H1 (cell line): Measurements from ENCODE around the gene SH3TC2. TPM values are rescaled to one million over a fixed set of nuclear protein-coding genes. Genes with fewer than 3 reads are reported as not detected.

ENCODE experiments used
- CTCF ChIA-PET: fragments of 300-600 bp; sonication (Branson Sonifier 250); formaldehyde crosslinking; loops from one replicate; lab custom pipeline; 2021; ENCODE audit not compliant: partially characterized antibody; lab: Charles Lee
- POLR2A ChIA-PET: fragments of 300-600 bp; sonication (Branson Sonifier 250); formaldehyde crosslinking; loops from one replicate; lab custom pipeline; 2021; ENCODE audit warnings: inconsistent platforms; ENCODE audit not compliant: partially characterized antibody; lab: Charles Lee
- DNase-seq, 2 experiments: peaks; one replicate each; pipeline versions ENCODE4 v3.0.0 to v3.0.0-alpha.2; 2010 to 2022; ENCODE audit warnings: low spot score in 2 of 2, low read depth in 1 of 2, mixed read lengths in 1 of 2
- FAIRE-seq: peaks from 2 replicates; lab custom pipeline; 2011; peaks lifted over from hg19 to GRCh38; lab: Jason Lieb, UNC
- H2AFZ ChIP-seq: 2 replicates; pipeline ENCODE4 v1.8.1; 2012; ENCODE audit warnings: low read length, inconsistent platforms
- H2AK5ac ChIP-seq: 2 replicates; pipeline ENCODE4 v1.6.1; 2013; ENCODE audit warnings: low read depth, low read length
- H2BK120ac ChIP-seq: replicated peaks from 2 replicates; pipeline ENCODE3; 2013; ENCODE audit warnings: low read depth, low read length, inconsistent platforms
- H2BK12ac ChIP-seq: 2 replicates; pipeline ENCODE4 v1.6.1; 2013; ENCODE audit warnings: low read depth, low read length
- H2BK15ac ChIP-seq: 2 replicates; pipeline ENCODE4 v1.6.1; 2013; ENCODE audit warnings: low read length
- H2BK20ac ChIP-seq: 2 replicates; pipeline ENCODE4 v1.6.1; 2013; ENCODE audit warnings: low read length
- H2BK5ac ChIP-seq: 2 replicates; pipeline ENCODE4 v1.6.1; 2013; ENCODE audit warnings: low read depth, low read length
- H3K14ac ChIP-seq: 2 replicates; pipeline ENCODE4 v1.6.1; 2013; ENCODE audit warnings: inconsistent platforms; ENCODE audit not compliant: insufficient read length
- H3K18ac ChIP-seq: 2 replicates; pipeline ENCODE4 v1.6.1; 2013; ENCODE audit warnings: low read length; ENCODE audit errors: extremely low read depth
- H3K23ac ChIP-seq: 2 replicates; pipeline ENCODE4 v1.6.1; 2013; ENCODE audit warnings: inconsistent platforms; ENCODE audit not compliant: insufficient read length
- H3K23me2 ChIP-seq: 2 replicates; pipeline ENCODE4 v1.6.1; 2013; ENCODE audit warnings: low read depth, low read length
- H3K27ac ChIP-seq: 2 replicates; pipeline ENCODE4 v1.6.1; 2011; ENCODE audit warnings: low read depth, low read length, inconsistent platforms
- H3K27me3 ChIP-seq, 4 experiments: replicated peaks in 1 of 4; 1 replicate in 1 of 4; 2 replicates in 3 of 4; pipeline versions ENCODE4 v1.6.1 to v1.8.1; 2011 to 2013; ENCODE audit warnings: low read length in 3 of 4, mild to moderate bottlenecking in 3 of 4, inconsistent platforms in 2 of 4, mixed read lengths in 2 of 4, moderate library complexity in 1 of 4; ENCODE audit not compliant: control insufficient read depth in 3 of 4, insufficient read depth in 3 of 4; ENCODE audit errors: extremely low read depth in 1 of 4
- H3K36me3 ChIP-seq, 4 experiments: 2 replicates each; pipeline versions ENCODE4 v1.6.1 to v1.8.1; 2011 to 2013; ENCODE audit warnings: mild to moderate bottlenecking in 4 of 4, low read length in 3 of 4, moderate library complexity in 2 of 4, control low read depth in 1 of 4, inconsistent platforms in 1 of 4; ENCODE audit not compliant: insufficient read depth in 4 of 4, control insufficient read depth in 2 of 4
- H3K4ac ChIP-seq: replicated peaks from 2 replicates; pipeline ENCODE3; 2013; ENCODE audit warnings: low read length, low read depth, mixed read lengths, inconsistent platforms; ENCODE audit not compliant: insufficient read length
- H3K4me1 ChIP-seq, 4 experiments: replicated peaks in 1 of 4; 1 replicate in 1 of 4; 2 replicates in 3 of 4; pipeline versions ENCODE4 v1.6.1 to v1.8.1; 2011 to 2013; ENCODE audit warnings: low read length in 3 of 4, inconsistent platforms in 2 of 4, mixed read lengths in 1 of 4; ENCODE audit not compliant: insufficient read depth in 4 of 4, control insufficient read depth in 3 of 4
- H3K4me2 ChIP-seq, 2 experiments: 2 replicates each; pipeline versions ENCODE4 v1.6.1 to v1.8.1; 2011 to 2013; ENCODE audit warnings: low read depth in 2 of 2, low read length in 2 of 2, control low read depth in 1 of 2, inconsistent platforms in 1 of 2, mild to moderate bottlenecking in 1 of 2; ENCODE audit not compliant: insufficient read depth in 1 of 2
- H3K4me3 ChIP-seq, 4 experiments: fragments of 200-600, 300-600 bp in 1 of 4; sonication (generic), shearing (Covaris generic), sonication (Bioruptor Twin) in 1 of 4; 2 replicates each; pipeline versions ENCODE4 v1.5.1 to v1.8.1; 2011 to 2016; ENCODE audit warnings: low read length in 4 of 4, low read depth in 3 of 4, control low read depth in 2 of 4, inconsistent platforms in 2 of 4, mild to moderate bottlenecking in 2 of 4, mixed read lengths in 1 of 4, moderate library complexity in 1 of 4; ENCODE audit not compliant: insufficient read depth in 2 of 4; ENCODE audit errors: extremely low read depth in 1 of 4
- H3K56ac ChIP-seq: replicated peaks from 2 replicates; pipeline ENCODE3; 2013; ENCODE audit warnings: low read depth, mild to moderate bottlenecking, mixed read lengths, low read length, inconsistent platforms; ENCODE audit not compliant: insufficient read length
- H3K79me1 ChIP-seq: 2 replicates; pipeline ENCODE4 v1.6.1; 2013; ENCODE audit warnings: low read depth, low read length, control low read depth
- H3K79me2 ChIP-seq, 2 experiments: 2 replicates each; pipeline versions ENCODE4 v1.6.1 to v1.8.1; 2012 to 2013; ENCODE audit warnings: low read length in 2 of 2, mild to moderate bottlenecking in 2 of 2, inconsistent platforms in 1 of 2; ENCODE audit not compliant: insufficient read depth in 2 of 2, control insufficient read depth in 1 of 2
- H3K9ac ChIP-seq, 4 experiments: replicated peaks in 1 of 4; 1 replicate in 1 of 4; 2 replicates in 3 of 4; pipeline versions ENCODE4 v1.6.1 to v1.8.1; 2011 to 2013; ENCODE audit warnings: low read depth in 3 of 4, low read length in 3 of 4, control low read depth in 2 of 4, mild to moderate bottlenecking in 2 of 4, moderate library complexity in 2 of 4, inconsistent platforms in 1 of 4; ENCODE audit errors: extremely low read depth in 1 of 4
- H3K9me3 ChIP-seq, 2 experiments: 2 replicates each; pipeline versions ENCODE4 v1.6.1 to v1.8.1; 2012 to 2013; ENCODE audit warnings: mild to moderate bottlenecking in 2 of 2, moderate library complexity in 2 of 2, control low read depth in 1 of 2, inconsistent platforms in 1 of 2, low read depth in 1 of 2, low read length in 1 of 2, mixed read lengths in 1 of 2; ENCODE audit not compliant: insufficient read depth in 2 of 2
- H4K20me1 ChIP-seq, 2 experiments: replicated peaks in 1 of 2; 2 replicates each; pipeline versions ENCODE3 to v1.8.1; 2011 to 2013; ENCODE audit warnings: inconsistent platforms in 2 of 2, low read length in 2 of 2, mild to moderate bottlenecking in 1 of 2; ENCODE audit not compliant: insufficient read depth in 2 of 2, control insufficient read depth in 1 of 2
- H4K5ac ChIP-seq: 2 replicates; pipeline ENCODE4 v1.6.1; 2013; ENCODE audit warnings: low read length, low read depth, mixed read lengths, inconsistent platforms; ENCODE audit not compliant: insufficient read length
- H4K8ac ChIP-seq: 2 replicates; pipeline ENCODE4 v1.8.0; 2013; ENCODE audit warnings: mild to moderate bottlenecking, moderate library complexity, low read length, inconsistent platforms; ENCODE audit not compliant: insufficient read depth; ENCODE audit errors: extremely low read depth
- H4K91ac ChIP-seq: replicated peaks from 2 replicates; pipeline ENCODE3; 2013; ENCODE audit warnings: low read length, mixed read lengths, inconsistent platforms; ENCODE audit not compliant: insufficient read length
- ASH2L ChIP-seq: fragments of 200-600, 300-600 bp; sonication (generic); IDR thresholded peaks from one replicate; pipeline ENCODE4 v1.7.1; 2017; ENCODE audit warnings: low read length
- BACH1 ChIP-seq: IDR thresholded peaks from 2 replicates; pipeline ENCODE4 v1.6.1; 2012; ENCODE audit warnings: low read length, improper control_type of control experiment
- CBX8 ChIP-seq: fragments of 300-800, 300-1000 bp; sonication (generic); IDR thresholded peaks from 2 replicates; pipeline ENCODE4 v1.7.1; 2016; ENCODE audit warnings: low read depth, low read length, borderline replicate concordance
- CHD1 ChIP-seq: IDR thresholded peaks from 2 replicates; pipeline ENCODE4 v1.6.1; 2012; ENCODE audit warnings: low read depth, low read length, improper control_type of control experiment
- CTCF ChIP-seq, 3 experiments: IDR thresholded peaks; 1 replicate in 2 of 3; 2 replicates in 1 of 3; pipeline versions ENCODE4 v1.5.1 to v1.6.1; 2011; ENCODE audit warnings: low read length in 3 of 3, mild to moderate bottlenecking in 3 of 3, inconsistent platforms in 2 of 3, low read depth in 1 of 3, moderate library complexity in 1 of 3; ENCODE audit not compliant: insufficient read depth in 1 of 3; ENCODE audit errors: control extremely low read depth in 1 of 3
- E2F6 ChIP-seq: IDR thresholded peaks from 2 replicates; pipeline ENCODE4 v1.6.1; 2012; ENCODE audit warnings: inconsistent platforms
- JUN ChIP-seq: IDR thresholded peaks from 2 replicates; pipeline ENCODE4 v1.6.1; 2011; ENCODE audit warnings: low read depth, mild to moderate bottlenecking, improper control_type of control experiment, low read length
- NRF1 ChIP-seq: IDR thresholded peaks from 2 replicates; pipeline ENCODE4 v1.6.1; 2011; ENCODE audit warnings: mild to moderate bottlenecking, low read depth, low read length, improper control_type of control experiment
- POLR2AphosphoS5 ChIP-seq: IDR thresholded peaks from 2 replicates; pipeline ENCODE4 v1.6.1; 2011; ENCODE audit warnings: low read depth, low read length
- SIN3A ChIP-seq, 2 experiments: IDR thresholded peaks in 1 of 2; conservative IDR thresholded peaks in 1 of 2; 2 replicates each; pipeline ENCODE4 v1.6.1; 2011 to 2012; ENCODE audit warnings: low read length in 2 of 2, improper control_type of control experiment in 1 of 2, low read depth in 1 of 2, mild to moderate bottlenecking in 1 of 2
- SP1 ChIP-seq: IDR thresholded peaks from 2 replicates; pipeline ENCODE4 v1.6.1; 2011; ENCODE audit warnings: low read depth, low read length
- SP2 ChIP-seq: IDR thresholded peaks from 2 replicates; pipeline ENCODE4 v1.6.1; 2012; ENCODE audit warnings: mild to moderate bottlenecking, low read length, inconsistent platforms
- SP4 ChIP-seq: IDR thresholded peaks from 2 replicates; pipeline ENCODE4 v1.6.1; 2012; ENCODE audit warnings: low read length, inconsistent platforms
- YY1 ChIP-seq: IDR thresholded peaks from 2 replicates; pipeline ENCODE4 v1.6.1; 2011; ENCODE audit warnings: low read depth, mild to moderate bottlenecking, low read length
- polyA plus RNA-seq, 7 experiments: library from polyadenylated mRNA; depleted of rRNA in 3 of 7; stranded (reverse) in 5 of 7; unstranded in 2 of 7; fragments of >200 nt in 5 of 7; fragments of 200-250 nt in 2 of 7; gene quantifications; 1 replicate in 5 of 7; 2 replicates in 1 of 7; 4 replicates in 1 of 7; pipeline versions ENCODE4 v1.2.1 to v1.2.3, GENCODE V29; 2011 to 2013; ENCODE audit warnings: missing spikeins in 2 of 7, mixed read lengths in 2 of 7
- total RNA-seq: library from RNA; stranded (reverse); fragmentation: NEBNext Ultra II Directional; extraction: Animal tissue kit (Norgen Biotek cat#: 25700); gene quantifications from 2 replicates; pipeline ENCODE4 v1.2.1, GENCODE V29; 2021

SH3TC2 gene
- total and polyA plus RNA-seq, 2 of the 8 experiments (the other 6 are each of a cell fraction or from before 2014, with no cell fraction given): 0.11 to 0.80 TPM

GRCh38 chr5:149099920-149100319 is 37.1 kb upstream of the SH3TC2 start:
- ChIA-PET POLR2A (no interaction called here), CTCF (interaction anchor here (0.7 to 1.3 kb wide), 4 partner anchors 15 to 165 kb away, joined by 3 to 6 read pairs (median 4); no protein-coding TSS in a partner anchor)
- no peak overlapping the region for H2BK15ac ChIP-seq
- TF ChIP-seq SP4 (no peak), SIN3A (conservative IDR thresholded peaks at IDR 0.05 in 1 of 2, IDR thresholded peaks at IDR 0.05 in 1 of 2; ENCODE audit: low read depth in 1 of 2, low read length in 2 of 2) (no peak), JUN (no peak), CHD1 (no peak), ASH2L (no peak), BACH1 (no peak), SP2 (no peak), POLR2AphosphoS5 (no peak), SP1 (no peak), CBX8 (no peak), NRF1 (no peak), YY1 (no peak), E2F6 (no peak), CTCF (IDR thresholded peaks at IDR 0.05; ENCODE audit: control extremely low read depth in 1 of 3, insufficient read depth in 1 of 3, low read depth in 1 of 3, low read length in 3 of 3) (no peak)

More at GRCh38 chr5:149099920-149100319, 37.1 kb upstream of the SH3TC2 start:
- H4K91ac ChIP-seq: no peak overlapping the region
- no peak overlapping the region for H2AK5ac ChIP-seq
- H2AFZ ChIP-seq: no peak overlapping the region
- no peaks in the 10 kb centered on the region for H3K79me2 ChIP-seq
- H3K4me2 ChIP-seq: no peak overlapping the region
- no peaks in the 10 kb centered on the region for H4K20me1 ChIP-seq
- no peak overlapping the region for H4K5ac ChIP-seq
- H3K79me1 ChIP-seq: no peaks in the 10 kb centered on the region
- H3K4ac ChIP-seq: no peak overlapping the region
- H3K27ac ChIP-seq: no peak overlapping the region
- DNase-seq: no peak
- no peak overlapping the region for H2BK12ac ChIP-seq
- no peak overlapping the region for H3K14ac ChIP-seq
- no peaks in the 10 kb centered on the region for H3K23me2 ChIP-seq
- H3K9me3 ChIP-seq: 0 out of 4 replicates have a peak, but pooled peaks cover 0 to 2% of the 10 kb centered on the region in 2 experiments
- no peak overlapping the region for H3K23ac ChIP-seq
- H3K4me3 ChIP-seq: no peak overlapping the region
- no peak overlapping the region for H3K9ac ChIP-seq
- H2BK5ac ChIP-seq: no peak overlapping the region
- H3K36me3 ChIP-seq: no peaks in the 10 kb centered on the region
- no peak overlapping the region for H3K18ac ChIP-seq
- H3K56ac ChIP-seq: no peak overlapping the region
- no peak overlapping the region for H2BK20ac ChIP-seq
- no peaks in the 10 kb centered on the region for H3K27me3 ChIP-seq
- no peak for FAIRE-seq
- no peak overlapping the region for H2BK120ac ChIP-seq
- H3K4me1 ChIP-seq: no peaks in the 10 kb centered on the region
- no peak overlapping the region for H4K8ac ChIP-seq
